ENCODE data around the gene TTLL10.

The TTLL10 gene

GRCh38 chr1:1179346-1179982 is 5.8 kb downstream of the TTLL10 start:
- no peak overlapping the region for H3K4me3 ChIP-seq (replicated peaks in 1 of 2; ENCODE audit: low read depth in 2 of 2, low read length in 2 of 2)
- no peak for TF ChIP-seq CTCF (IDR thresholded peaks at IDR 0.05; ENCODE audit: low read depth, low read length)
- no peak for DNase-seq (ENCODE audit: low read depth in 2 of 2)

DNA sequence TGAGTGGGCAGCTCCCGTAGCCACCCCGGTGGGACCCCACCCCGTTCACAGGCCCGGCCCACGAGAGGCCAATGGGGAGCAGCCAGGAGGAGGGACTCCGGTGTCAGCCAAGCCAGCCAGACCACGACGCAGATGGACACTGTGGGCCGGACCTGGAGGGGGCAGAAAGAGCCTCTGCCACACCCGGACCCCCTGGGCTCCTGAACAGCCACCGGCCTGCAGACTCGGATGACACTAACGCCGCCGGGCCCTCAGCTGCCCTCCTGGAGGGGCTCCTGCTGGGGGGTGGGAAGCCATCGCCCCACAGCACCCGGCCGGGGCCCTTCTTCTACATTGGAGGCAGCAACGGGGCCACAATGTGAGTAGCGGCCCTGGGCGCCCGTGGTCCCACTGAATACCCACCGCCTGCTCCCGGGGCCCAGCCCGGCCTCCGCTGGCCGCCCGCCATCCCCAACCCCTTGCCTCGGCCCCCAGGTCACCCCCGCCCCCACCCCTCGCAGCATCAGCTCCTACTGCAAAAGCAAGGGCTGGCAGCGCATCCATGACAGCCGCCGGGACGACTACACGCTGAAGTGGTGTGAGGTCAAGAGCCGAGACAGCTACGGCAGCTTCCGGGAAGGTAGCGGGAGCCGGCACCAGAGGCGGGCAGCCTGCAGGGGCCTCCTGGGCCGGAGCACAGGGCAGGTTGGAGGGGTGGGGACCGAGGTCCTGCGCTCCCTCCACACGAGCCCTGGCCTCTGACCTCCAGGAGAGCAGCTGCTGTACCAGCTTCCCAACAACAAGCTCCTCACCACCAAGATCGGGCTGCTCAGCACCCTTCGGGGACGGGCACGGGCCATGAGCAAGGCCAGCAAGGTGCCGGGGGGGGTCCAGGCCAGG is 6.5 kb downstream of the TTLL10 start:
- no peak for DNase-seq (ENCODE audit: low read depth in 2 of 2)
- TF ChIP-seq CTCF (IDR thresholded peaks at IDR 0.05; ENCODE audit: low read depth, low read length), result no peak
- H3K4me3 ChIP-seq (replicated peaks in 1 of 2; ENCODE audit: low read depth in 2 of 2, low read length in 2 of 2), result no peak overlapping the region

DNA sequence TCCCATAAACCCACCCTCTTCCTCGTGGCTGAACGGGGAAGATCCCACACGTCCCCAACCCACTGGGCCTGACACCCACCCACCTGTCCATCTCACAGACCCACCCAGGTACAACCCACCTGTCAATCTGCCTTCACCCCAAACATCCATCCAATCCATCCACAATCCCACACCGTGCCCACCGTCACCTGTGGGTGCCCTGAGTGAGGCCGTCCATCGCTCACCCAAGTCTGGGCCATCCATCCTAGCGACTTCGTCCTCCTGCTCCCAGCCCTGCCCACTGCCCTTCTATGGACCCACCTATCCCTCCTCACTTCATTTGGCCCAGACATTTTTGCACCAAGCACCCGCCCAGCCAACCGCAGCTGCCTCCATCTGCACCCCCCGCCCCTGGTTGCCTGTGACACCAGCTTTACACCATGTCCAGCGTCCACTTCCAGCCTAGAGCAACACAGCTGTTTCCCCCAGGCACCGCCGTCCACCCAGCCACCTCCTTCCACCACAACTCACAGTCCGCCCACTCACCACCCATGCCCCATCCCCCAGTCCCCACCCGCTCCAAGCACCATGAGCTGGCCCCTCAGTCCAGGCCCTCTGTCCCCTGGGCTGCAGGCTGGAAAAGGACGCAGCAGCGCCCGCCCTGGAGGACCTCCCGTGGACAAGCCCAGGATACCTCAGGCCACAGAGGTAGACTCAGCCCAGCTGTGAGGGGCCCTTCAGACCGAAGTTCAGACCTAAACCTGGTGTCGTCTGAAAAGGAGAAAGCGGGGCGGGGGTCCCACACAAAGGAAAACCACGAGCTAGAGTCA is 7.7 kb downstream of the TTLL10 start:
- no peak for TF ChIP-seq CTCF (IDR thresholded peaks at IDR 0.05; ENCODE audit: low read depth, low read length)
- DNase-seq (ENCODE audit: low read depth in 2 of 2), result no peak
- no peak overlapping the region for H3K4me3 ChIP-seq (replicated peaks in 1 of 2; ENCODE audit: low read depth in 2 of 2, low read length in 2 of 2)

DNA sequence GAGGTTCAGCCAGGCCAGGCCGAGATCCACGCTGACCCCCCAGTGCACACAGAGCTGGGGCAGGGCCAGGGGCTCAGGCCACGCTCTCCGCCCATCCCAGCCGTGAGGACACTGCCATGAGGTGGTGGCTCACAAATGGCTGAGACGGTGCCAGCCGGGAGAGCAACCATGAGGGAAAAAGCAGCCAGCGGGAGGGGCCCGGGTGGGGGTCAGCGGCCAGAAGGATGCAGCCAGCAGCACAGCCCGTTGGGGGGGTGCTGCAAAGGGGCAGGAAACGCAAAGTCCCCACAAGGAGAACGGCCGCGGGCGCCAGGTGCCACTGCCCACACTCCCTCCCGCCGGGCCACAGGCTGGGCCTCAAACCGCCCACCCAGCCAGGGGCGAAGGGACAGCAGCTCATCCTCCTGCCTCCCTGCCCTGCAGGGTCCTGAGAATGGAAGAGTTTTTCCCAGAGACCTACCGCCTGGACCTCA is 8.3 kb downstream of the TTLL10 start:
- no peak for TF ChIP-seq CTCF (IDR thresholded peaks at IDR 0.05; ENCODE audit: low read depth, low read length)
- DNase-seq (ENCODE audit: low read depth in 2 of 2), result no peak
- H3K4me3 ChIP-seq (replicated peaks in 1 of 2; ENCODE audit: low read depth in 2 of 2, low read length in 2 of 2), result no peak overlapping the region

GRCh38 chr1:1182491-1183220 is 9.0 kb downstream of the TTLL10 start:
- no peak for TF ChIP-seq CTCF (IDR thresholded peaks at IDR 0.05; ENCODE audit: low read depth, low read length)
- no peak overlapping the region for H3K4me3 ChIP-seq (replicated peaks in 1 of 2; ENCODE audit: low read depth in 2 of 2, low read length in 2 of 2)
- no peak for DNase-seq (ENCODE audit: low read depth in 2 of 2)

DNA sequence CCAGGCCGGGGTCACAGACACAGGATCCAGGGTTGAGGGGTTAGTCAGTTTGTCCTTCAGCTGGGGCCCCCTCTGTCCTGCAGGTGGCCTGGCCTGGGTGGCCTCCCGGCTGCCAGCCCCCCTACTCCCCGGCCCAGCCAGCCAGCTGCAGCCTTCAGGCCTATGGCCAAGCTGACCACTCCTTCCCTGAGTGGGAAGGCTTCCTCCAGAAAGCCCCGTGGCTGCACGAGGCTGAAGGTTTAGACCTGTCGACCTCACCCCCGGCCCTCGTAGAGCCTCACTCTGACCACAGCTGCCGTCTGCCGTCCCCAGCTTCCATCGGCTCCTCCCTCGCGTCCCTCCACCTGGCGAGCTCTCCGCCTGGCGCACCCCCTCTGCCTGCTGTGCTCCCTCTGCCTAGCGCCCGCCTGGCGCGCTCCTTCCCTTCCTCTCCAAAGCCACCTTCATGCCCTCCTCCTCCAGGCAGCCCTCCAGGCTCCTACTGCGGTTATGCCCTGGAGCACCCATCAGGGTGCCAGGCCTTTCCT is 9.6 kb downstream of the TTLL10 start:
- H3K4me3 ChIP-seq (replicated peaks in 1 of 2; ENCODE audit: low read depth in 2 of 2, low read length in 2 of 2), result no peak overlapping the region
- TF ChIP-seq CTCF (IDR thresholded peaks at IDR 0.05; ENCODE audit: low read depth, low read length), result no peak
- no peak for DNase-seq (ENCODE audit: low read depth in 2 of 2)
